Esophagus (tissue), 2 donors: ENCODE measurements around the gene PRKCB. TPM values are rescaled to one million over a fixed set of nuclear protein-coding genes. Genes with fewer than 3 reads are reported as not detected.

Source experiments
- H3K27ac ChIP-seq, 2 donors: one replicate each; pipeline ENCODE4 v1.5.1; 2013; ENCODE audit warnings: low read depth in 2 of 2, mild to moderate bottlenecking in 2 of 2, inconsistent platforms in 1 of 2, low read length in 1 of 2, moderate library complexity in 1 of 2
- H3K27me3 ChIP-seq, 2 donors: one replicate each; pipeline ENCODE4 v1.6.1; 2013; ENCODE audit warnings: low read length in 2 of 2, control low read depth in 1 of 2, mild to moderate bottlenecking in 1 of 2; ENCODE audit not compliant: insufficient read depth in 2 of 2, control insufficient read depth in 1 of 2
- H3K36me3 ChIP-seq, 2 donors: one replicate each; pipeline ENCODE4 v1.6.1; 2013; ENCODE audit warnings: low read length in 1 of 2; ENCODE audit not compliant: control insufficient read depth in 2 of 2, insufficient read depth in 2 of 2
- H3K4me1 ChIP-seq, 2 donors: one replicate each; pipeline ENCODE4 v1.6.1; 2013; ENCODE audit warnings: low read length in 1 of 2; ENCODE audit not compliant: control insufficient read depth in 2 of 2, insufficient read depth in 2 of 2
- H3K4me3 ChIP-seq, 2 donors: one replicate each; pipeline ENCODE4 v1.5.1; 2013; ENCODE audit warnings: low read length in 2 of 2, mild to moderate bottlenecking in 2 of 2, low read depth in 1 of 2, moderate library complexity in 1 of 2
- H3K9me3 ChIP-seq, 2 donors: one replicate each; pipeline ENCODE4 v1.6.1; 2013; ENCODE audit warnings: mild to moderate bottlenecking in 2 of 2, low read depth in 1 of 2, low read length in 1 of 2, moderate library complexity in 1 of 2; ENCODE audit not compliant: control insufficient read depth in 2 of 2, insufficient read depth in 1 of 2
- WGBS, 2 donors: extraction: QIAGEN DNeasy Blood & Tissue Kit; methylation state at CpG; one replicate each; pipeline ENCODE4 v1.1.7; 2013; 5-methylcytosine and 5-hydroxymethylcytosine counted together
- polyA plus RNA-seq, 2 donors: library from polyadenylated mRNA; stranded (reverse); fragments of 200-250 nt; gene quantifications; one replicate each; pipeline ENCODE4 v1.2.3, GENCODE V29; 2013
- donor health status: healthy with polysubstance abuse.
- donor health status: Bipolar disorder and iron deficiency.

PRKCB gene
- polyA plus RNA-seq, 2 donors: 0.39 to 0.45 TPM

DNA sequence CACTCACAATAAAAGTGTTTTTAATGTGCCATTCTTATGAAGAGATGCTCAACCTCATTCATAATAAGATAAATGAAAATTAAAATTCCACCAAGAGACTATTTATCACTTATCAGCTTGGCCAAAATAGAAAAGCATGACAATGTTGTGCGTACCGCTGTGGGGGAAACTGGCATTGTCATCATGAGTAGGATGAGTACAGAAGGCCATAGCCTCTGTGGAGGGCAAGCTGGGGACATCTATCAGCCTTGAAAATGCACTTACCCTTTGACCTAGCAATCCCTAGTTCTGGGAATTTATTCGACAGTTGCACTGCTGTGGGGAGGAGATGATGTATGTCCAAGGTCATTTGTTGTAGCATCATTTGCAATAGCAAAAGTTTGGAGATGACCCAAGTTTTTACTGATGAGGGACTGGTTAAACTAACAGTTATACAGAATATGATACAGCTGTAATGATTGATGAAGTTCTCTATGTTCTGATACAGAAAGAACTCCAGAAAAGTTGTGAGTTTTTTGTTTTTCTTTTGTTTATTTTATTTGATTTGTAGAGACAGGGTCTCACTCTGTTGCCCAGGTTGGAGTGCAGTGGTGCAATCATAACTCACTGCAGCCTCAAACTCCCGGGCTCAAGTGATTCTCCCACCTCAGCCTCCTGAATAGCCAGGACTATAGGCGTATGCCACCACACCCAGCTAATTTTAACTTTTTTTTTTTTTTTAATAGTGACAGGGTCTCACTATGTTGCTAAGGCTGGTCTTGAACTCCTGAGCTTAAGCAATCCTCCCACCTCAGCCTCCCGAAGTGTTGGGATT, 13.7 kb upstream of the PRKCB start:
- Histone ChIP-seq H3K9me3 (no peaks in the 10 kb centered on the region), H3K4me1 (no peaks in the 10 kb centered on the region), H3K36me3 (no peaks in the 10 kb centered on the region), H3K27me3 (no peaks in the 10 kb centered on the region), H3K27ac (no peak overlapping the region), H3K4me3 (no peak overlapping the region)
- WGBS, 2 donors: 77 to 79% methylated on average over 6 of the region's 6 CpGs

DNA sequence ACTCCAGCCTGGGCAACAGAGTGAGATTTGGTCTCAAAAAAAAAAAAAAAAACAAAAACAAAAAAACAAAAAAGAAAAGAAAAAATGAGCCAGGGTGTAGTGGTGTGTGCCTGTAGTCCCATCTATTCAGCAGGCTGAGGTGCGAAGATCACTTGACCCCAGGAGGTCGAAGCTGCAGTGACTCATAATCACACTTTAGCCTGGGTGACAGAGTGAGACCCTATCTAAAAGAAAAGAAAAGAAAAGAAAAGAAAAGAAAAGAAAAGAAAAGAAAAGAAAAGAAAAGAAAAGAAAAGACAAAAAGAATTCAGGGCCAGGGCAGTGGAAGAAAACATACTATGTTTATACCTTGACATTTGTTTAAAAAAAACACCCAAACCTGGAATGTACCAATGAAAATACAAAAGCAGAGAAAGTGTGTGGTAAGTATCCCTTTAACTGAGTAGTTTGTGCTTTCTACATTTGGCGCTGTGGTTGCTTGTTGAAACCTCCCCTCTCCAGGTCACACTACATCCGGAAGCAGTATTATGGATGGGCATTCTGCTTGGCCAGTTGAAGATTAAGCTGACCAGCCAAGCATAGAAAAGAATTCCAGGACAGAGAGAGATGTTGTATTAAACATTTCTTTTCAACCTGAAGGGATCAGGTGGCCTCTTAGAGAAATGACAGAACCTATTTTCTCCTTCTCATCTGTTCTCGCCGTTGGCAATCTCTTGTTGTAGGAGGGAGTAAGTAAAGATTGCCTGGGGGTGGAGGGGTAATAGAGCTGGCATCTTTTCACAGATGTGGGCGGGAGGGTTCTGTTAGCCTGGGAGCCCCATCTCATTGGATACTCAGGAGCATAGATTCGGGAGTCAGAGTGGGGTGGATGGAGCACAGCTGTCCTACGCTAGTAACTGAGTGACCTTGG, 12.1 kb upstream of the PRKCB start:
- 59 to 64% methylated on average over 9 of the region's 9 CpGs for WGBS, 2 donors
- H3K9me3 ChIP-seq: no peaks in the 10 kb centered on the region
- H3K36me3 ChIP-seq: no peaks in the 10 kb centered on the region
- H3K27me3 ChIP-seq: no peaks in the 10 kb centered on the region
- no peak overlapping the region for H3K27ac ChIP-seq
- no peaks in the 10 kb centered on the region for H3K4me1 ChIP-seq
- no peak overlapping the region for H3K4me3 ChIP-seq

DNA sequence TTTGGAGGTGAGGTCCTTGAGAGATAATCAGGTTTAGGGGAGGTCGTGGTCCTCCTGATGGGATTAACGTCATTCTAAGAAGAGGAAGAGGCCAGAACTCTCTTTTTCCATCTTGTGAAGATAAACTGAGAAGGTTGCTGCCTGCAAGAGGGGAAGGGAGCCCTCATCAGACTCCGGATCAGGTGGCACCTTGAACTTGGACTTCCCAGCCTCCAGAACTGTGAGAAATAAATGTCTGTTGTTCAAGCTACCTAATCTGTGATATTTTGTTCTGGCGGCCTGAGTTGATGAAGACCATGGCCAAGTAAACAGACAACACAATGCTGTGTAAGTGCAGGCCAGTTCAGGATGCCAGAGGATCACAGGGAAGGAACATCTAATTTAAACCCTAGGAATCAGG, 10.9 kb upstream of the PRKCB start:
- H3K36me3 ChIP-seq: no peaks in the 10 kb centered on the region
- H3K9me3 ChIP-seq: peaks cover 0 to 3% of the 10 kb centered on the region in 2 donors
- no peaks in the 10 kb centered on the region for H3K4me1 ChIP-seq
- 54 to 66% methylated on average over 4 of the region's 4 CpGs for WGBS, 2 donors
- H3K27me3 ChIP-seq: no peaks in the 10 kb centered on the region
- no peak overlapping the region for H3K4me3 ChIP-seq
- H3K27ac ChIP-seq: no peak overlapping the region

- H3K9me3 ChIP-seq: peaks cover 0 to 3% of the 10 kb centered on the region in 2 donors
- H3K36me3 ChIP-seq: no peaks in the 10 kb centered on the region
- no peaks in the 10 kb centered on the region for H3K27me3 ChIP-seq
- WGBS, 2 donors: 41 to 45% methylated on average over 6 of the region's 6 CpGs
- no peak overlapping the region for H3K27ac ChIP-seq
- no peaks in the 10 kb centered on the region for H3K4me1 ChIP-seq
- no peak overlapping the region for H3K4me3 ChIP-seq
Observed at GRCh38 chr16:23826528-23827045, 9.2 kb upstream of the PRKCB start.

DNA sequence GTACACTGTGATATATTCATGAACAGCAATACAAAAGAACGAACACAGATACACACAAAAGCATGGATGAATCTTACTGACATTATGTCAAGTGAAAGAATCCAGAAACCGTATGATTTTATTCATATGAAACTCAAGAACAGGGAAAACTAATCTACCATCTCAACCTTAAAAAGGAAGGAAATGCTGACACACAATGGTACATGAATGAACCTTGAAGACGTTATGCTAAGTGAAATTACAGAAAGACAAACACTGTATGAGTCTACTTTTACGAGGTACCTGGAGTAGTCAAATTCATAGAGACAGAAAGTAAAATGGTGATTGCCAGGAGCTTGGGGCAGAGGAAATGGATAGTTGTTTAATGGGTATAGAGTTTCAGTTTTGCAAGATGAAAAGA, 8.7 kb upstream of the PRKCB start:
- Histone ChIP-seq H3K27ac (no peak overlapping the region), H3K27me3 (no peaks in the 10 kb centered on the region), H3K4me1 (no peaks in the 10 kb centered on the region), H3K36me3 (no peaks in the 10 kb centered on the region), H3K9me3 (peaks cover 0 to 3% of the 10 kb centered on the region in 2 donors), H3K4me3 (no peak overlapping the region)
- WGBS, 2 donors: 46 to 54% methylated on average over 4 of the region's 4 CpGs

- Histone ChIP-seq H3K27ac (no peak overlapping the region), H3K36me3 (no peaks in the 10 kb centered on the region), H3K4me1 (no peaks in the 10 kb centered on the region), H3K4me3 (no peak overlapping the region), H3K9me3 (peaks cover 0 to 3% of the 10 kb centered on the region in 2 donors), H3K27me3 (no peaks in the 10 kb centered on the region)
- WGBS, 2 donors: 68 to 75% methylated on average over 2 of the region's 2 CpGs
Observed at GRCh38 chr16:23829454-23829853, 6.3 kb upstream of the PRKCB start.

DNA sequence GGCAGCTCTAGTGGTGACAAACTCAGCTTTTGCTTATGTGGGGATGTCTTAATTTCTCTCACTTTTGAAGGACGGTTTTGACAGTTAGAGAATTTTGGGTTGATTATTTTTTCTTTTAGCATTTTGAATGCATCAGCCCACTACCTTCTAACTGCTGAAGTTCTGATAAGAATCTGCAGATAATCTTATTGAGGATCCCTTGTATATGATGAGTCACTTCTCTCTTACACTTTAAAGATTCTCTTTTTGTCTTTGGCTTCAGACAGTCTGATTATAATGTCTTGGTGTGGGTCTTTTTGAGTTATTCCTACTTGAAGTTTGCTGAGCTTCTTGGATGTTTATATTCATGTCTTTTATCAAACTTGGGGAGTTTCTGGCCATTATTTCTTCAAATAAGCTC, 5.5 kb upstream of the PRKCB start:
- 0 to 11% methylated on average over 1 of the region's 1 CpG for WGBS, 2 donors
- no peaks in the 10 kb centered on the region for H3K36me3 ChIP-seq
- H3K27ac ChIP-seq: no peak overlapping the region
- peaks cover 0 to 3% of the 10 kb centered on the region in 2 donors for H3K9me3 ChIP-seq
- H3K4me3 ChIP-seq: no peak overlapping the region
- H3K27me3 ChIP-seq: no peaks in the 10 kb centered on the region
- no peaks in the 10 kb centered on the region for H3K4me1 ChIP-seq

DNA sequence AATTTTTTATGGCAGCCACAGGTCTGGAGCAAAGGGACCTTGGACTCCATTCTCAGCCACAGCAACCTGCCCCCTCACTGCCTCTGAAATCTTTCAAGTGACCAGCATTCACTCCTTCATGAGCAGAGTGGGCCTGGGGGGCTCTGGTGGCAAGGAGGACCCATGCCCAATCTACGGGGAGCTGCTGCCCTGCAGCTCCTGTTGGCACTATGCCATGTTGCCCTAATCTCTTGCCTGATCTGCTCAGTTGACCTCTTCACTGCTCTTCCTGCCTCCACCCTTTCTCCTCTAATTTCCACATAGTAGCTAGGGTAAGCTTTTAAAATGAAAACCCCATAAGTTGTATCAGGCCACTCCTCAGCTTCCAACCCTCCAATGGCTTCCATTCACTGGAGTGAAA, 2.9 kb upstream of the PRKCB start:
- Histone ChIP-seq H3K4me1 (no peaks in the 10 kb centered on the region), H3K27me3 (peaks cover 3 to 6% of the 10 kb centered on the region in 2 donors), H3K4me3 (no peak overlapping the region), H3K36me3 (no peaks in the 10 kb centered on the region), H3K9me3 (peaks cover 0 to 3% of the 10 kb centered on the region in 2 donors), H3K27ac (no peak overlapping the region)
- 71 to 76% methylated on average over 1 of the region's 1 CpG for WGBS, 2 donors

DNA sequence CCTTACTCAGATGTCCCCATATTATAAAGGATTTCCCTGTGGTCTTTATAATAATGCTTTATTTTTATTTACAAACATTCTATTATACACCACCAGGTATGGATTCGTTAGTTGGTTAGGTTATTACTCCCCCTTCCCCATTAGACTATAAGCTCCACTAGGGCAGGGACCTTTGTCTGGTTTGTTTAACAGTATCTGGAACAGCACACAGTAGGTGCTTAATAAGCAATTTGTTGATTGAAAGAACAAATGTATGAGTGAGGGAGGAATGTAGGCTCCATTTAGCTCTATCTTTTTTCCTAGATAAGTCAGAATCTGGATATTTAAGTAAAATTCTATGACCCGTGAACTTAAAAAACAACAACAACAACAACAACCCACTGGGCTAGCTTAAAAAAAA, 2.3 kb upstream of the PRKCB start:
- peaks cover 0 to 3% of the 10 kb centered on the region in 2 donors for H3K9me3 ChIP-seq
- H3K27me3 ChIP-seq: peaks cover 3 to 6% of the 10 kb centered on the region in 2 donors
- H3K36me3 ChIP-seq: no peaks in the 10 kb centered on the region
- no peaks in the 10 kb centered on the region for H3K4me1 ChIP-seq
- H3K4me3 ChIP-seq: no peak overlapping the region
- whole genome bisulfite sequencing, 2 donors: 81 to 95% methylated on average over 2 of the region's 2 CpGs
- no peak overlapping the region for H3K27ac ChIP-seq
